PC-9 (cell line): ENCODE results near the gene CHAD. TPM values are rescaled to one million over a fixed set of nuclear protein-coding genes. Genes with fewer than 3 reads are reported as not detected.

Experiments used
- BruUV-seq: library from RNA; stranded (reverse); fragments of 400-500 nt; replicated peaks from 2 replicates; lab custom pipeline; 2021; lab: Mats Ljungman, UMichigan
- CTCF ChIA-PET: fragments of 300-600 bp; sonication (Branson Sonifier 250); formaldehyde crosslinking; loops from one replicate; lab custom pipeline; 2022; ENCODE audit warnings: antibody characterized with exemption; lab: Charles Lee
- POLR2A ChIA-PET: fragments of 300-600 bp; sonication (Branson Sonifier 250); formaldehyde crosslinking; loops from one replicate; lab custom pipeline; 2022; ENCODE audit warnings: antibody characterized with exemption; ENCODE audit not compliant: unreplicated experiment; lab: Charles Lee
- DNase-seq, 2 experiments: peaks; one replicate each; pipeline versions ENCODE4 v3.0.0 to v3.0.0-alpha.2; 2015 to 2022; ENCODE audit warnings: mixed read lengths in 1 of 2
- H2AFZ ChIP-seq: fragments of 200-600 bp; sonication (generic); 2 replicates; pipeline ENCODE4 v1.8.1; 2017; ENCODE audit warnings: antibody characterized with exemption
- H3F3A ChIP-seq: fragments of 200-600 bp; sonication (generic); 2 replicates; pipeline ENCODE4 v1.8.1; 2017; ENCODE audit warnings: antibody characterized with exemption, mild to moderate bottlenecking, low read depth; ENCODE audit not compliant: insufficient read depth
- H3K27ac ChIP-seq: fragments of 200-600 bp; sonication (generic); 2 replicates; pipeline ENCODE4 v1.6.1; 2016; ENCODE audit warnings: mixed run types
- H3K27me3 ChIP-seq: fragments of 200-600 bp; sonication (generic); 2 replicates; pipeline ENCODE4 v1.6.1; 2016; ENCODE audit warnings: low read depth, mixed run types; ENCODE audit not compliant: insufficient read depth
- H3K36me3 ChIP-seq: fragments of 200-600 bp; sonication (generic); 2 replicates; pipeline ENCODE4 v1.6.1; 2016; ENCODE audit warnings: low read depth, mixed run types
- H3K4me1 ChIP-seq: fragments of 200-600 bp; sonication (generic); replicated peaks from 2 replicates; pipeline ENCODE4 v1.6.1; 2016; ENCODE audit warnings: mixed run types; ENCODE audit not compliant: insufficient read depth
- H3K4me2 ChIP-seq: fragments of 200-600 bp; sonication (generic); 2 replicates; pipeline ENCODE4 v1.6.1; 2017; ENCODE audit warnings: mixed run types
- H3K4me3 ChIP-seq: fragments of 200-600 bp; sonication (generic); 2 replicates; pipeline ENCODE4 v1.6.1; 2016; ENCODE audit warnings: mixed run types
- H3K79me2 ChIP-seq: fragments of 200-600 bp; sonication (generic); 2 replicates; pipeline ENCODE4 v1.6.1; 2017; ENCODE audit warnings: low read depth, mixed run types
- H3K9me2 ChIP-seq: fragments of 200-600 bp; sonication (generic); 2 replicates; pipeline ENCODE4 v1.8.1; 2017; ENCODE audit warnings: mild to moderate bottlenecking; ENCODE audit not compliant: insufficient read depth
- H3K9me3 ChIP-seq: fragments of 200-600 bp; sonication (generic); 2 replicates; pipeline ENCODE4 v1.8.1; 2016; ENCODE audit warnings: low read depth; ENCODE audit not compliant: insufficient read depth
- H4K20me1 ChIP-seq: fragments of 200-600 bp; sonication (generic); 2 replicates; pipeline ENCODE4 v1.8.1; 2017; ENCODE audit not compliant: insufficient read depth
- EZH2 ChIP-seq: fragments of 200-600 bp; sonication (generic); IDR thresholded peaks from 2 replicates; pipeline ENCODE4 v1.8.0; 2017; ENCODE audit warnings: antibody characterized with exemption, low read depth
- intact Hi-C: fragments of 100-400 bp; cut with micrococcal nuclease; formaldehyde crosslinking; loops from one replicate; pipeline ENCODE4 v1.10.0; 2022; ENCODE audit not compliant: unreplicated experiment
- total RNA-seq: library from RNA; stranded (reverse); gene quantifications from 2 replicates; pipeline ENCODE4 v1.2.3, GENCODE V29; 2021
- TF ChIP-seq, protein P1 (sequence below): fragments of 200-600 bp; sonication (generic); conservative IDR thresholded peaks from 2 replicates; pipeline ENCODE4 v1.6.1; 2017; ENCODE audit warnings: mixed run types, antibody characterized with exemption, mild to moderate bottlenecking, moderate library complexity

CHAD gene
- total RNA-seq, 1 experiment from 2014 or later, result not detected

DNA sequence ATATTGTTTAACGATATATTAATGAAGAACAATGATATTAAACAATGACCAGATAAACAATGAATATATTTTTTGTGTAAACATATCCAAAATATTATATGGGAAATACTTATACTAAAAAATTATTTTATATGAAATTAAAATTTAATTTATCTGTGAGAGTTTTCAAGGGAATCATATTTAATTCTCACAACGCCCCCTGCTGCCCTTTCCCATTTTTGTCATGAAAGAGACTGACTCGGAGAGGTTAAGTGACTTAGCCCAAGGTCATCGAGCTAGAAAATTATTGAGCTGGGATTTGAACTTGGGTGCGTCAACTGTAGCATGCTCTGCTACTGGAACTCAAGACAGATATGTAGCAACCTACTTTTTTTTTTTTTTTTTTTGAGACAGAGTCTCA is 32.4 kb upstream of the CHAD start:
- POLR2A ChIA-PET, result no interaction called here
- Histone ChIP-seq H3K79me2 (no peaks in the 10 kb centered on the region), H3K27ac (no peak overlapping the region), H3K9me3 (no peaks in the 10 kb centered on the region), H3F3A (peaks cover 24% of the 10 kb centered on the region), H3K4me3 (no peak overlapping the region), H3K36me3 (no peaks in the 10 kb centered on the region), H3K27me3 (no peaks in the 10 kb centered on the region), H2AFZ (no peak overlapping the region), H4K20me1 (no peaks in the 10 kb centered on the region), H3K9me2 (no peaks in the 10 kb centered on the region), H3K4me2 (no peak overlapping the region), H3K4me1 (peaks cover 30% of the 10 kb centered on the region)
- intact Hi-C loops, result loop anchor here (1.0 kb wide), 1 partner anchor 19 kb away; no protein-coding TSS in a partner anchor
- DNase-seq, result no peak
- BruUV-seq, result no TSS peak
- no peak for TF ChIP-seq EZH2
- TF ChIP-seq, protein P1, sequence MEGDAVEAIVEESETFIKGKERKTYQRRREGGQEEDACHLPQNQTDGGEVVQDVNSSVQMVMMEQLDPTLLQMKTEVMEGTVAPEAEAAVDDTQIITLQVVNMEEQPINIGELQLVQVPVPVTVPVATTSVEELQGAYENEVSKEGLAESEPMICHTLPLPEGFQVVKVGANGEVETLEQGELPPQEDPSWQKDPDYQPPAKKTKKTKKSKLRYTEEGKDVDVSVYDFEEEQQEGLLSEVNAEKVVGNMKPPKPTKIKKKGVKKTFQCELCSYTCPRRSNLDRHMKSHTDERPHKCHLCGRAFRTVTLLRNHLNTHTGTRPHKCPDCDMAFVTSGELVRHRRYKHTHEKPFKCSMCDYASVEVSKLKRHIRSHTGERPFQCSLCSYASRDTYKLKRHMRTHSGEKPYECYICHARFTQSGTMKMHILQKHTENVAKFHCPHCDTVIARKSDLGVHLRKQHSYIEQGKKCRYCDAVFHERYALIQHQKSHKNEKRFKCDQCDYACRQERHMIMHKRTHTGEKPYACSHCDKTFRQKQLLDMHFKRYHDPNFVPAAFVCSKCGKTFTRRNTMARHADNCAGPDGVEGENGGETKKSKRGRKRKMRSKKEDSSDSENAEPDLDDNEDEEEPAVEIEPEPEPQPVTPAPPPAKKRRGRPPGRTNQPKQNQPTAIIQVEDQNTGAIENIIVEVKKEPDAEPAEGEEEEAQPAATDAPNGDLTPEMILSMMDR, result peak; percentile 64
- CTCF ChIA-PET, result no interaction called here

DNA sequence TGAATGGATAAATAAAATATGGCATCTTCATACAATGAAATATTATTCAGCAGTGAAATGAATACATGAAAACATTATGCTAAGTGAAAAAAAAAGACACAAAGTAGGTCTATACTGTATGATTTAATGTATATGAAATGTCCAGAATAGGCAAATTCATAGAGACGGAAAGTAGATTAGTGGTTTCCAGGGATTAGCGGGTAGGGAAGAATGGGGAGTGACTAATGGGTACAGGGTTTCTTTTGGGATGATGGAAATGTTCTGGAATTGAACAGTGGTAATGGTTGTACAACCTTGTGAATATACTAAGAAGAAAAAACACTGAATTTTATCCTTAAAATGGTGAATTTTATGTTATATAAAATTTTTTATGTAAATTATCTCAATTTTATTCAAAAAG is 31.0 kb upstream of the CHAD start:
- Histone ChIP-seq H3F3A (peaks cover 23% of the 10 kb centered on the region), H2AFZ (no peak overlapping the region), H3K9me3 (no peaks in the 10 kb centered on the region), H3K79me2 (no peaks in the 10 kb centered on the region), H3K27ac (no peak overlapping the region), H3K36me3 (no peaks in the 10 kb centered on the region), H3K9me2 (no peaks in the 10 kb centered on the region), H3K4me2 (no peak overlapping the region), H4K20me1 (no peaks in the 10 kb centered on the region), H3K27me3 (no peaks in the 10 kb centered on the region), H3K4me1 (peaks cover 34% of the 10 kb centered on the region), H3K4me3 (no peak overlapping the region)
- ChIA-PET CTCF (interaction anchor here (0.7 kb wide), 1 partner anchor 12 kb away, joined by 9 read pairs; no protein-coding TSS in a partner anchor), POLR2A (no interaction called here)
- no TSS peak for BruUV-seq
- DNase-seq, result no peak
- intact Hi-C loops, result no loop called here
- TF ChIP-seq, protein P1, result no peak
- no peak for TF ChIP-seq EZH2

DNA sequence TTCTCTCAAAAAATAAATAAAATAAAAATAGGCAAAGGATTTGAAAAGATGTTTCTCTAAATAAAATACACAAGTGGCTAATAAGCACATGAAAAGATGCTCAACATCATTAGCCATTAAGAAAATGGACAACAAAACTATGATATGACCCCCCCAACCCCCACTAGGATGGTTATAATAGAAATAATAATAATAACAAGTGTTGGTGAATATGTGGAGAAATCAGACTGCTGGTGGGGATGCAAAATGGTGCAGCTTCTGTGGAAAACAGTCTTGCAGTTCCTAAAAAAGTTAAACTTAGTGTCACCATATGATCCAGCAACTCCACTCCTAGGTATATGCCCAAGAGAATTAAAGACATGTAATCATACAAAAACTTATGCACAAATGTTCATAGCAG is 30.6 kb upstream of the CHAD start:
- no peak overlapping the region for H3K4me2 ChIP-seq
- TF ChIP-seq, protein P1, result no peak
- TF ChIP-seq EZH2, result no peak
- no peak overlapping the region for H2AFZ ChIP-seq
- H3K4me3 ChIP-seq, result no peak overlapping the region
- H3K4me1 ChIP-seq, result peaks cover 30% of the 10 kb centered on the region
- H3K79me2 ChIP-seq, result no peaks in the 10 kb centered on the region
- POLR2A ChIA-PET, result no interaction called here
- CTCF ChIA-PET, result no interaction called here
- no peaks in the 10 kb centered on the region for H3K27me3 ChIP-seq
- peaks cover 18% of the 10 kb centered on the region for H3F3A ChIP-seq
- intact Hi-C loops, result no loop called here
- no peak for DNase-seq
- no TSS peak for BruUV-seq
- no peaks in the 10 kb centered on the region for H4K20me1 ChIP-seq
- H3K36me3 ChIP-seq, result no peaks in the 10 kb centered on the region
- no peaks in the 10 kb centered on the region for H3K9me2 ChIP-seq
- H3K27ac ChIP-seq, result no peak overlapping the region
- H3K9me3 ChIP-seq, result no peaks in the 10 kb centered on the region
